ENCODE data around the gene DNAJC13. TPM values are rescaled to one million over a fixed set of nuclear protein-coding genes. Genes with fewer than 3 reads are reported as not detected.

Gene DNAJC13
- total and polyA plus RNA-seq, 12 donors: 7.4 to 50.5 (median 38.4) TPM

GRCh38 chr3:132563420-132564069 is 146.2 kb downstream of the DNAJC13 start:
- Histone ChIP-seq H3K9me3 (replicated peaks in 1 of 3) (no peaks in the 10 kb centered on the region), H3K27me3 (no peaks in the 10 kb centered on the region), H3K36me3 (replicated peaks in 1 of 2) (peaks cover 0 to 7% of the 10 kb centered on the region in 2 donors), H3K27ac (no peak overlapping the region), H3K4me1 (replicated peaks in 1 of 2) (no peaks in the 10 kb centered on the region), H3K4me3 (no peak overlapping the region)
- WGBS, 4 donors: 77 to 87% (median 85%) methylated on average over 4 of the region's 4 CpGs
- DNase-seq: no peak
- no peak for TF ChIP-seq CTCF (IDR thresholded peaks at IDR 0.05)
- no peak for TF ChIP-seq POLR2A (IDR thresholded peaks at IDR 0.05)
- intact Hi-C loops (cut with DNase I): no loop called here

GRCh38 chr3:132564070-132564465 is 146.8 kb downstream of the DNAJC13 start:
- no peak for DNase-seq
- peaks cover 0 to 6% of the 10 kb centered on the region in 2 donors for H3K36me3 ChIP-seq (replicated peaks in 1 of 2)
- H3K4me3 ChIP-seq: no peak overlapping the region
- H3K4me1 ChIP-seq (replicated peaks in 1 of 2): no peaks in the 10 kb centered on the region
- WGBS, 4 donors: 81 to 91% (median 87%) methylated on average over 2 of the region's 2 CpGs
- H3K27me3 ChIP-seq: no peaks in the 10 kb centered on the region
- H3K9me3 ChIP-seq (replicated peaks in 1 of 3): no peaks in the 10 kb centered on the region
- no peak overlapping the region for H3K27ac ChIP-seq
- TF ChIP-seq CTCF (IDR thresholded peaks at IDR 0.05) (no peak), POLR2A (IDR thresholded peaks at IDR 0.05) (no peak)
- intact Hi-C loops (cut with DNase I): no loop called here

GRCh38 chr3:132568422-132568821 is 151.1 kb downstream of the DNAJC13 start:
- no peaks in the 10 kb centered on the region for H3K36me3 ChIP-seq (replicated peaks in 1 of 2)
- H3K27me3 ChIP-seq: no peaks in the 10 kb centered on the region
- no peak for DNase-seq
- H3K27ac ChIP-seq: no peak overlapping the region
- no peaks in the 10 kb centered on the region for H3K4me1 ChIP-seq (replicated peaks in 1 of 2)
- H3K9me3 ChIP-seq (replicated peaks in 1 of 3): no peaks in the 10 kb centered on the region
- WGBS, 4 donors: 73 to 80% (median 74%) methylated on average over 2 of the region's 2 CpGs
- TF ChIP-seq CTCF (IDR thresholded peaks at IDR 0.05) (no peak), POLR2A (IDR thresholded peaks at IDR 0.05) (no peak)
- intact Hi-C loops (cut with DNase I): no loop called here
- no peak overlapping the region for H3K4me3 ChIP-seq

GRCh38 chr3:132569153-132569552 is 151.9 kb downstream of the DNAJC13 start:
- intact Hi-C loops (cut with DNase I): no loop called here
- TF ChIP-seq CTCF (IDR thresholded peaks at IDR 0.05) (no peak), POLR2A (IDR thresholded peaks at IDR 0.05) (no peak)
- H3K4me1 ChIP-seq (replicated peaks in 1 of 2): no peaks in the 10 kb centered on the region
- no peaks in the 10 kb centered on the region for H3K9me3 ChIP-seq (replicated peaks in 1 of 3)
- no peaks in the 10 kb centered on the region for H3K27me3 ChIP-seq
- DNase-seq: no peak
- H3K27ac ChIP-seq: no peak overlapping the region
- WGBS, 4 donors: 60 to 68% (median 63%) methylated on average over 2 of the region's 2 CpGs
- no peaks in the 10 kb centered on the region for H3K36me3 ChIP-seq (replicated peaks in 1 of 2)
- H3K4me3 ChIP-seq: no peak overlapping the region
